Right lobe of liver (tissue), 6 donors: ENCODE results near the gene RHCG. TPM values are rescaled to one million over a fixed set of nuclear protein-coding genes. Genes with fewer than 3 reads are reported as not detected.

Experiments
- ATAC-seq, 4 donors: fragments of 200-7000 bp; cut with Tn5 transposase; one replicate each; pipeline ENCODE4 v1.9.1; 2020; ENCODE audit warnings: mild to moderate bottlenecking in 4 of 4, moderate library complexity in 4 of 4
- DNase-seq, 3 donors: peaks; one replicate each; pipeline ENCODE4 v3.0.0-alpha.2; 2020
- H3K27ac ChIP-seq, 3 donors: fragments of 200-600 bp; one replicate each; pipeline ENCODE4 v1.8.0; 2022
- H3K27me3 ChIP-seq, 2 donors: fragments of 200-600 bp; one replicate each; pipeline ENCODE4 v1.8.0; 2022
- H3K36me3 ChIP-seq, 4 donors: fragments of 200-600 bp; sonication (generic) in 1 of 4; one replicate each; pipeline versions ENCODE4 v1.5.1 to v1.8.0; 2017 to 2022; ENCODE audit warnings: control low read depth in 1 of 4
- H3K4me1 ChIP-seq, 4 donors: fragments of 200-600 bp; sonication (generic) in 1 of 4; one replicate each; pipeline versions ENCODE4 v1.5.1 to v1.8.0; 2017 to 2022; ENCODE audit warnings: control low read depth in 1 of 4
- H3K4me3 ChIP-seq, 3 donors: fragments of 200-600 bp; one replicate each; pipeline ENCODE4 v1.8.0; 2022
- H3K9me3 ChIP-seq, 4 donors: fragments of 200-600 bp; sonication (generic) in 1 of 4; one replicate each; pipeline versions ENCODE4 v1.5.1 to v1.8.0; 2017 to 2022; ENCODE audit warnings: control low read depth in 1 of 4
- POLR2A ChIP-seq: fragments of 450-650 bp; IDR thresholded peaks from one replicate; pipeline ENCODE4 v1.6.1; 2017; ENCODE audit warnings: antibody characterized with exemption, mild to moderate bottlenecking
- WGBS: methylation state at CpG from one replicate; pipeline ENCODE4 v1.1.6; 2018; ENCODE audit warnings: low coverage, low lambda C conversion rate; ENCODE audit not compliant: insufficient coverage; ENCODE audit errors: missing lambda C conversion rate; 5-methylcytosine and 5-hydroxymethylcytosine counted together
- intact Hi-C, 2 donors: fragments of 100-400 bp; cut with DNase I; formaldehyde crosslinking; loops; one replicate each; pipeline versions ENCODE4 v1.11.2 to v1.14.1; 2022
- total RNA-seq, 6 experiments: library from RNA; depleted of rRNA in 2 of 6; stranded (reverse); fragments of >200 nt in 2 of 6; fragmentation: NEBNext Ultra II Directional in 3 of 6; extraction: Animal tissue kit (Norgen Biotek cat#: 25700) in 3 of 6; gene quantifications; one replicate each; pipeline versions ENCODE4 v1.1.0 to v1.2.4, GENCODE V29; 2016 to 2023
- TF ChIP-seq, protein P1 (sequence below), 4 donors: fragments of 200-600 bp in 3 of 4; fragments of 450-650 bp in 1 of 4; IDR thresholded peaks; one replicate each; pipeline versions ENCODE4 v1.5.1 to v1.8.0; 2016 to 2022; ENCODE audit warnings: antibody characterized with exemption in 4 of 4, mild to moderate bottlenecking in 2 of 4
- donor health status: DM: no; HTN: yes; CAD: no.
- donor health status: DM: no; HTN: no; CAD: no.
- donor health status: DM: no; HTN: no; CAD: no.
- donor health status: DM: no; HTN: yes; CAD: no.
- donor health status: DM: no; HTN: yes; CAD: no.

Gene RHCG
- total RNA-seq, 6 experiments from 2014 or later = 0.20 to 0.82 (median 0.37) TPM; not detected in 1

- Histone ChIP-seq H3K4me3 (no peak overlapping the region), H3K9me3 (no peaks in the 10 kb centered on the region), H3K36me3 (no peaks in the 10 kb centered on the region), H3K4me1 (no peaks in the 10 kb centered on the region), H3K27me3 (no peaks in the 10 kb centered on the region), H3K27ac (no peak overlapping the region)
- WGBS = 38% methylated on average over 1 of the region's 1 CpG
- DNase-seq (no peak), ATAC-seq (no peak)
- TF ChIP-seq, protein P1, sequence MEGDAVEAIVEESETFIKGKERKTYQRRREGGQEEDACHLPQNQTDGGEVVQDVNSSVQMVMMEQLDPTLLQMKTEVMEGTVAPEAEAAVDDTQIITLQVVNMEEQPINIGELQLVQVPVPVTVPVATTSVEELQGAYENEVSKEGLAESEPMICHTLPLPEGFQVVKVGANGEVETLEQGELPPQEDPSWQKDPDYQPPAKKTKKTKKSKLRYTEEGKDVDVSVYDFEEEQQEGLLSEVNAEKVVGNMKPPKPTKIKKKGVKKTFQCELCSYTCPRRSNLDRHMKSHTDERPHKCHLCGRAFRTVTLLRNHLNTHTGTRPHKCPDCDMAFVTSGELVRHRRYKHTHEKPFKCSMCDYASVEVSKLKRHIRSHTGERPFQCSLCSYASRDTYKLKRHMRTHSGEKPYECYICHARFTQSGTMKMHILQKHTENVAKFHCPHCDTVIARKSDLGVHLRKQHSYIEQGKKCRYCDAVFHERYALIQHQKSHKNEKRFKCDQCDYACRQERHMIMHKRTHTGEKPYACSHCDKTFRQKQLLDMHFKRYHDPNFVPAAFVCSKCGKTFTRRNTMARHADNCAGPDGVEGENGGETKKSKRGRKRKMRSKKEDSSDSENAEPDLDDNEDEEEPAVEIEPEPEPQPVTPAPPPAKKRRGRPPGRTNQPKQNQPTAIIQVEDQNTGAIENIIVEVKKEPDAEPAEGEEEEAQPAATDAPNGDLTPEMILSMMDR (IDR thresholded peaks at IDR 0.05) = no peak
- no peak for TF ChIP-seq POLR2A
- intact Hi-C loops = no loop called here
Measured at GRCh38 chr15:89445518-89445917, 50.9 kb downstream of the RHCG start.

DNA sequence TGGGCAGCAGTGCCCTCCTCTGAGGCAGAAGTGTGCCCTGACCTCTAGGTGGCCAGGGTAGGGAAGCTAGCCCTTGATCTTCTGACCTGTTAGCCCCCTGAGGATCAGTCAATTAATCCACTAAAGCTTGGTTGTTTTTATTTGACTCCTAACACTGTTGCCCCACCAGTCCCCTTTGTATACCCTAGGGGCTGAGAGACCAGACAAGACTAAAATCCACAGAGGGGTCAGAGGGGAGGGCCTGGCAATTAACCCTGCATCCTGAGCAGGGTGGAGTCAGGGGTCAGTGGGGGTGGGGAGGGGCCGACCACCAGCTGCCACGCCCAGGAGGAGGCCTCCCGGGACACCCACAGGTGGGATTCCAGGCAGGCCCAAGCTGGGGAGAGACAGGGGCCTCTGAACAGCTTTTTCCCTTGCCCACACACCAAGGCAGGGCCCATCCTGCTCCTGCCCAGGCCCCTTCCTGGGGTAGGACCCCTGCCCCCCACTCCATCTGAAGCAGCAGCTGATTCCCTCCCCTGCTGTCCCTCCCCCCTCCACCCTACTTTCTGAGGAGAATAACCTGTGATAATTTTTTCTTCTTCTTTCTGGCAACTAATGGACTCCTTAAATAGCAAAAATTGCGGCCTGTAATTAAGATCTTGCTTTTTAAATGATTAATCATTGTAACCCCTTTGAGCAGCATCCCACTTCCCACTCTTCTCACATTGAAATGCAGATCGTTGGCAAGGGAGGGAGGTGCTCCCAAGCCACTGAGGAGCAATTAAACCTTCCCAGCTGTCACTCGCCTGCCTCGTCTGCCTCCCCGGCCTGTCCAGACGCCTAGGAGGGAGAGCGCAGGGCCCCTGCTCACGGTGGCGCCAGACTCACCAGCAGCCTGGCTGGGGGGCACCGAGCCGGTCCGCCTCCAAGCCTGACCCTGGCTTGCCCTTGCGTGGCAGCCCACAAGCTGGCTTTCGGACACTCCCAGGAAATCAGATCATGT lies 51.9 kb downstream of the RHCG start:
- no peak overlapping the region for H3K27ac ChIP-seq
- DNase-seq (no peak), ATAC-seq (no peak)
- H3K36me3 ChIP-seq = no peaks in the 10 kb centered on the region
- WGBS = 54% methylated on average over 11 of the region's 17 CpGs
- H3K27me3 ChIP-seq = no peaks in the 10 kb centered on the region
- TF ChIP-seq, protein P1 (IDR thresholded peaks at IDR 0.05) = no peak
- no peak for TF ChIP-seq POLR2A
- no peaks in the 10 kb centered on the region for H3K9me3 ChIP-seq
- H3K4me3 ChIP-seq = no peak overlapping the region
- no peaks in the 10 kb centered on the region for H3K4me1 ChIP-seq
- intact Hi-C loops = loop anchor here in 1 of 2 donors (5.0 kb wide), 1 partner anchor 33 kb away; no protein-coding TSS in a partner anchor

DNA sequence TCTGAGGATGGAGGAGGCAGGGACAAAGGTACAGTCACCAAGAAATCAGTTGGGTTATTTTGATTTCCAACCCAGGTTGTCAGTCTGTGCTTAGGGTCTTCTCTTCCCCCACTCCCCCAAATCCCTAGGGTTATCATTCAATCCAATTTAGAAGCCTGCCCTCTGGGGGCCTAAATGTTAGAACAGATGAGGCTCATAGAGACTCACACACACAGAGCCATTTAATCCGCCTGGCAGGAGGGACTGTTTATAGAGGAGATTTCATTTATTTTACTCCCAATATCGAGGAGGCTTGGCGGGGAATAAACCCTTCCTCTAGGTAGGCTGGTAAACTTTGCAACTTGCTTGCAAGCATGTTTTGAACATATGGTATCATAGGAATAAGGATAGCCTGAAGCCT lies 52.8 kb downstream of the RHCG start:
- Histone ChIP-seq H3K27ac (no peak overlapping the region), H3K4me1 (no peaks in the 10 kb centered on the region), H3K36me3 (no peaks in the 10 kb centered on the region), H3K9me3 (no peaks in the 10 kb centered on the region), H3K4me3 (no peak overlapping the region), H3K27me3 (no peaks in the 10 kb centered on the region)
- DNase-seq (no peak), ATAC-seq (no peak)
- intact Hi-C loops = loop anchor here in 1 of 2 donors (5.0 kb wide), 1 partner anchor 34 kb away; no protein-coding TSS in a partner anchor
- WGBS = 47% methylated on average over 3 of the region's 3 CpGs
- TF ChIP-seq, protein P1 (IDR thresholded peaks at IDR 0.05) = no peak
- no peak for TF ChIP-seq POLR2A

DNA sequence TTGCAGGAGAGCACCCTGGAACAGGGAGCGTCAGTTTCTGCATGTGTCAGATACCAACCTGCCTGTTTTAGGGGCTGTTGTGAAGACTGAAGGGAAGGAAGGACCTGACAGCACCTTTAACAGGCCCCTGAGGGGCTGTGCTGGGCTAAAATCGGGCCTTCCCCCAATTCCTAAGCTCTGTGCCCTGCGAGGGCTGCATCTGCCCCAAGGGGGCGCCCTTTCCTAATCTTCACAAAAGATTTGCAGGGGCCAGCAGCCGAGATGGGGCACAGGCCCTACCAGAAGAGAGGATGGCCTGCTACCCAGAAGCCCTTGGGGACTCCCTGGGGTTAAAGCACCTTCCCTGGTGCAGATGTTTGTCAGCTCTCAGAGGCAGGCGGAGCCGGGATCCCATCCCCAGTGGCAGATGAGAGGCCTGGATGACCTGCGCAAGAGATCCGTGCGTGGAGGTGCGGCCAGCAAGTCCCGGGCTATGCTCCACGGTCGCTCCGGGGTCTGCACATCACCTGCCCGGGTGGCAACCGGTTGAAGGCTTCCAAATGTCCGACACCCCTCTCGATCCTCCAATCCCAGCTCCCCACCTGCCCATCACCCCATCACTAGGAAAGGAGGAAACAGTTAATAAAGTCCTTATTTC lies 53.6 kb downstream of the RHCG start:
- TF ChIP-seq, protein P1 (IDR thresholded peaks at IDR 0.05) = peak; percentile 72 to 86 (median 82)
- no peak for TF ChIP-seq POLR2A
- intact Hi-C loops = loop anchor here in 1 of 2 donors (5.0 kb wide), 1 partner anchor 35 kb away; no protein-coding TSS in a partner anchor
- DNase-seq = peak in 2 of 3 donors; percentile 69 to 76
- no peaks in the 10 kb centered on the region for H3K27me3 ChIP-seq
- H3K4me1 ChIP-seq = no peaks in the 10 kb centered on the region
- H3K27ac ChIP-seq = no peak overlapping the region
- WGBS = 75% methylated on average over 11 of the region's 19 CpGs
- H3K36me3 ChIP-seq = no peaks in the 10 kb centered on the region
- no peak overlapping the region for H3K4me3 ChIP-seq
- H3K9me3 ChIP-seq = no peaks in the 10 kb centered on the region
- ATAC-seq = peak; percentile 73 to 87 (median 86)
